Ovary (tissue), 9 donors: ENCODE data around the gene FGGY. TPM values are rescaled to one million over a fixed set of nuclear protein-coding genes. Genes with fewer than 3 reads are reported as not detected.

ENCODE experiments used
- DNase-seq, 5 donors: peaks; one replicate each; pipeline ENCODE4 v3.0.0-alpha.2; 2019 to 2020
- H3K27ac ChIP-seq, 2 donors: fragments of 200-600 bp; one replicate each; pipeline versions ENCODE4 v1.5.1 to v1.8.0; 2019 to 2022
- H3K27me3 ChIP-seq: fragments of 200-600 bp; one replicate; pipeline ENCODE4 v1.8.0; 2022
- H3K36me3 ChIP-seq: fragments of 200-600 bp; sonication (generic); one replicate; pipeline ENCODE4 v1.5.1; 2019
- H3K4me1 ChIP-seq: one replicate; pipeline ENCODE4 v1.8.1; 2013; ENCODE audit warnings: mild to moderate bottlenecking, moderate library complexity; ENCODE audit not compliant: insufficient read depth
- H3K4me3 ChIP-seq: fragments of 200-600 bp; sonication (generic); one replicate; pipeline ENCODE4 v1.5.1; 2017
- H3K9me3 ChIP-seq, 2 donors: fragments of 200-600 bp in 1 of 2; sonication (generic) in 1 of 2; one replicate each; pipeline versions ENCODE4 v1.5.1 to v1.8.1; 2013 to 2019; ENCODE audit warnings: mild to moderate bottlenecking in 1 of 2, moderate library complexity in 1 of 2
- CTCF ChIP-seq, 3 donors: fragments of 450-650 bp in 2 of 3; fragments of 200-600 bp in 1 of 3; IDR thresholded peaks; one replicate each; pipeline versions ENCODE4 v1.5.1 to v1.8.0; 2016 to 2022; ENCODE audit warnings: antibody characterized with exemption in 3 of 3, mild to moderate bottlenecking in 1 of 3
- EP300 ChIP-seq: sonication (generic); formaldehyde crosslinking; IDR thresholded peaks from one replicate; pipeline ENCODE4 v1.6.1; 2017; ENCODE audit warnings: antibody characterized with exemption
- POLR2A ChIP-seq: fragments of 450-650 bp; IDR thresholded peaks from one replicate; pipeline ENCODE4 v1.6.1; 2017; ENCODE audit warnings: antibody characterized with exemption, mild to moderate bottlenecking, moderate library complexity
- WGBS, 3 donors: extraction: QIAGEN DNeasy Blood & Tissue Kit in 1 of 3; methylation state at CpG; one replicate each; pipeline versions ENCODE4 v1.1.5 to v1.1.7; 2013 to 2017; 5-methylcytosine and 5-hydroxymethylcytosine counted together
- intact Hi-C, 4 donors: fragments of 100-400 bp; cut with DNase I; formaldehyde crosslinking; loops; one replicate each; pipeline versions ENCODE4 v1.11.0 to v1.15.1; 2022 to 2023
- polyA plus RNA-seq, 2 donors: library from polyadenylated mRNA; stranded (reverse); fragments of 200-250 nt in 1 of 2; fragments of 350-450 nt in 1 of 2; fragmentation: Illumina TruSeq in 1 of 2; extraction: RNeasy Lipid Tissue Mini Kit (QIAGEN cat#74804) in 1 of 2; gene quantifications; one replicate each; pipeline ENCODE4 v1.2.3, GENCODE V29; 2013 to 2014
- total RNA-seq, 7 donors: library from RNA; depleted of rRNA in 2 of 7; stranded (reverse); fragments of >200 nt in 2 of 7; fragmentation: NEBNext Ultra II Directional in 3 of 7; extraction: Animal tissue kit (Norgen Biotek cat#: 25700) in 3 of 7; gene quantifications; one replicate each; pipeline versions ENCODE4 v1.1.0 to v1.2.4, GENCODE V29; 2016 to 2023
- donor health status: DM: no; HTN: no; CAD: no; lungs with moderate emphysema.
- donor health status: DM: no; HTN: no; CAD: no.
- donor health status: Bipolar disorder and iron deficiency.
- donor health status: DM: yes; HTN: yes; CAD: no.
- donor health status: DM: no; HTN: no; CAD: no.
- donor health status: DM: yes; HTN: yes; CAD: no.

The FGGY gene
- total and polyA plus RNA-seq, 9 donors: 7.9 to 62.0 (median 44.7) TPM

- H3K9me3 ChIP-seq: no peaks in the 10 kb centered on the region
- H3K27me3 ChIP-seq: no peaks in the 10 kb centered on the region
- DNase-seq: no peak
- intact Hi-C loops: no loop called here
- H3K36me3 ChIP-seq: no peaks in the 10 kb centered on the region
- no peak overlapping the region for H3K27ac ChIP-seq
- H3K4me1 ChIP-seq: peaks cover 4% of the 10 kb centered on the region
- TF ChIP-seq EP300 (no peak), POLR2A (no peak), CTCF (IDR thresholded peaks at IDR 0.05) (no peak)
- no peak overlapping the region for H3K4me3 ChIP-seq
- 90 to 96% (median 94%) methylated on average over 1 of the region's 1 CpG for WGBS, 3 donors
Observed at GRCh38 chr1:59670662-59671061, 373.8 kb downstream of the FGGY start.

- peaks cover 6% of the 10 kb centered on the region for H3K4me1 ChIP-seq
- H3K27me3 ChIP-seq: no peaks in the 10 kb centered on the region
Observed at GRCh38 chr1:59671066-59671952, 374.4 kb downstream of the FGGY start.

GRCh38 chr1:59671953-59672305 lies 375.0 kb downstream of the FGGY start:
- Histone ChIP-seq H3K9me3 (no peaks in the 10 kb centered on the region), H3K27me3 (no peaks in the 10 kb centered on the region), H3K4me3 (no peak overlapping the region), H3K36me3 (no peaks in the 10 kb centered on the region), H3K27ac (no peak overlapping the region), H3K4me1 (peaks cover 11% of the 10 kb centered on the region)
- WGBS, 3 donors: 86 to 93% (median 87%) methylated on average over 4 of the region's 4 CpGs
- TF ChIP-seq POLR2A: no peak
- no peak for TF ChIP-seq EP300
- TF ChIP-seq CTCF (IDR thresholded peaks at IDR 0.05): no peak
- no peak for DNase-seq
- intact Hi-C loops: no loop called here

More at GRCh38 chr1:59671066-59671952, 374.4 kb downstream of the FGGY start:
- no peak for TF ChIP-seq CTCF (IDR thresholded peaks at IDR 0.05)
- no peak for TF ChIP-seq EP300
- Histone ChIP-seq H3K4me3 (no peak overlapping the region), H3K27ac (no peak overlapping the region), H3K36me3 (no peaks in the 10 kb centered on the region), H3K9me3 (no peaks in the 10 kb centered on the region)
- DNase-seq: no peak
- 95 to 98% (median 96%) methylated on average over 5 of the region's 5 CpGs for WGBS, 3 donors
- intact Hi-C loops: no loop called here

- H3K27ac ChIP-seq: peak overlapping the region; percentile 39 to 63
- 81 to 88% (median 86%) methylated on average over 7 of the region's 7 CpGs for WGBS, 3 donors
Observed at GRCh38 chr1:59672851-59673572, 376.1 kb downstream of the FGGY start.

More at GRCh38 chr1:59672851-59673572, 376.1 kb downstream of the FGGY start:
- intact Hi-C loops: no loop called here
- TF ChIP-seq CTCF (IDR thresholded peaks at IDR 0.05) (no peak), POLR2A (no peak), EP300 (no peak)
- DNase-seq: no peak
- no peaks in the 10 kb centered on the region for H3K27me3 ChIP-seq
- H3K4me1 ChIP-seq: peaks cover 17% of the 10 kb centered on the region
- no peaks in the 10 kb centered on the region for H3K9me3 ChIP-seq
- H3K36me3 ChIP-seq: no peaks in the 10 kb centered on the region
- no peak overlapping the region for H3K4me3 ChIP-seq
